ENCODE results near the gene KLHL18.

DNA sequence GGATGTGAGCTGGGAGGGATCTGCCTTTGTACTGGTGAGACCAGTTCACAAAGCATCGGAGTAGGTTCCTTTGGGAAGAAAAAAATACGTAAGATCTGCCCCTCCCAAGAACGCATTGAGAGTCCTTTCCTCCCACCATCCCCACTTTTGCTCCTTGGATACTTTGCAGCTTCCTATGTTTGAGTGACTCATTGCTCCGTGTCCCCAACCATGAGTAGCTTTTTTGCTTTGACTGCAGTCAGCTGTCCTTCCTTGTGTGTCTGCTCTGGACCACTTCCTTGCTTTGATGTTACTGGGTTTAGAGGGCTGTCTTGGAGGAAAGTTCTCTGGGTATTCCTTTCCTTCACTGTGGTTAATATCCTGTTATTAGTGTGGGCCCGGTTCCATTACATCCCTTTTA, 54.9 kb downstream of the KLHL18 start:
- TF ChIP-seq, protein P1, sequence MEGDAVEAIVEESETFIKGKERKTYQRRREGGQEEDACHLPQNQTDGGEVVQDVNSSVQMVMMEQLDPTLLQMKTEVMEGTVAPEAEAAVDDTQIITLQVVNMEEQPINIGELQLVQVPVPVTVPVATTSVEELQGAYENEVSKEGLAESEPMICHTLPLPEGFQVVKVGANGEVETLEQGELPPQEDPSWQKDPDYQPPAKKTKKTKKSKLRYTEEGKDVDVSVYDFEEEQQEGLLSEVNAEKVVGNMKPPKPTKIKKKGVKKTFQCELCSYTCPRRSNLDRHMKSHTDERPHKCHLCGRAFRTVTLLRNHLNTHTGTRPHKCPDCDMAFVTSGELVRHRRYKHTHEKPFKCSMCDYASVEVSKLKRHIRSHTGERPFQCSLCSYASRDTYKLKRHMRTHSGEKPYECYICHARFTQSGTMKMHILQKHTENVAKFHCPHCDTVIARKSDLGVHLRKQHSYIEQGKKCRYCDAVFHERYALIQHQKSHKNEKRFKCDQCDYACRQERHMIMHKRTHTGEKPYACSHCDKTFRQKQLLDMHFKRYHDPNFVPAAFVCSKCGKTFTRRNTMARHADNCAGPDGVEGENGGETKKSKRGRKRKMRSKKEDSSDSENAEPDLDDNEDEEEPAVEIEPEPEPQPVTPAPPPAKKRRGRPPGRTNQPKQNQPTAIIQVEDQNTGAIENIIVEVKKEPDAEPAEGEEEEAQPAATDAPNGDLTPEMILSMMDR (conservative IDR thresholded peaks at IDR 0.05; ENCODE audit: low read depth, low read length), result no peak
- TF ChIP-seq POLR2A (IDR thresholded peaks at IDR 0.05; ENCODE audit: low read depth, low read length) (no peak), RCOR1 (IDR thresholded peaks at IDR 0.05; ENCODE audit: insufficient replicate concordance, low read length) (no peak), MXI1 (IDR thresholded peaks at IDR 0.05; ENCODE audit: borderline replicate concordance, low read depth, low read length) (no peak), CHD1 (IDR thresholded peaks at IDR 0.05; ENCODE audit: low read depth, low read length) (no peak), RAD21 (IDR thresholded peaks at IDR 0.05; ENCODE audit: low read length) (no peak), BHLHE40 (IDR thresholded peaks at IDR 0.05; ENCODE audit: low read depth, low read length) (no peak), USF2 (IDR thresholded peaks at IDR 0.05; ENCODE audit: low read depth, low read length) (no peak), RFX5 (IDR thresholded peaks at IDR 0.05; ENCODE audit: low read depth, low read length) (no peak)

Measured in IMR-90 (cell line).